NB4 (cell line): Measurements from ENCODE around the gene ARHGAP26.

Experiments
- MYC ChIP-seq: IDR thresholded peaks from 2 replicates; pipeline ENCODE4 v1.6.1; 2011; ENCODE audit warnings: low read depth, low read length
- POLR2A ChIP-seq: IDR thresholded peaks from 2 replicates; pipeline ENCODE4 v1.6.1; 2011; ENCODE audit warnings: mild to moderate bottlenecking; ENCODE audit not compliant: insufficient read length; ENCODE audit errors: extremely low read depth
- TF ChIP-seq, protein P1 (sequence below): IDR thresholded peaks from one replicate; pipeline ENCODE4 v1.5.1; 2012; ENCODE audit warnings: low read depth, low read length
- TF ChIP-seq, protein P2 (sequence below): IDR thresholded peaks from 2 replicates; pipeline ENCODE4 v1.6.1; 2011; ENCODE audit warnings: low read depth, low read length

DNA sequence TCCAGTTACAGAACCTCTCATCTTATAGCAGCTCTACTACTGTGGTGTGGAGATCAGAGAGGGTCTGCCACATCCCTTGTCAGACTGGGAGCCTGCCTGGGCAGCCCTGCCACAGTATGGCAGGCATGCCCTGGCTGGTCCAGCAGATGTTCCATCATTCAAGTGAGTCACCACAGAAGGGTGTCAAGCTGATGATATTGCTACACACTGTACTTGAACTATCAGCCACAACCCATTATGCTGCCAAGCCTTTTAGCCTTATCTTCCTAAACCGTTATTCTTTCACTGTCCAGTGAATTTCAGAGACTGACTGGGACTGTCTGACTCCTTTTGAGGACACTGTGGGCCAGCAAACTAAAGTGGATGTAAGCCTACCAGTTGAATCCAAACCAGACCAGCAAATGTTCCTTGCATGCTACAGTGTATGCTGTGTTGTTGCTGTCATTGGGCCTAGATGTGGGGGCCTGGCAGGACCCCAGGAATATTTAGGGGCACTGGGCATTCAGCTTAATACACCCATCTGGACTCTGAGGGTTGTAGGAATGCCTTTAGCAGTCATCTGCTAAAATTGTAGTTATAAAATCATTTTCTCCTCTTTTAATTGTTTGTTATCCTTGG, 430.7 kb downstream of the ARHGAP26 start:
- TF ChIP-seq, protein P1, sequence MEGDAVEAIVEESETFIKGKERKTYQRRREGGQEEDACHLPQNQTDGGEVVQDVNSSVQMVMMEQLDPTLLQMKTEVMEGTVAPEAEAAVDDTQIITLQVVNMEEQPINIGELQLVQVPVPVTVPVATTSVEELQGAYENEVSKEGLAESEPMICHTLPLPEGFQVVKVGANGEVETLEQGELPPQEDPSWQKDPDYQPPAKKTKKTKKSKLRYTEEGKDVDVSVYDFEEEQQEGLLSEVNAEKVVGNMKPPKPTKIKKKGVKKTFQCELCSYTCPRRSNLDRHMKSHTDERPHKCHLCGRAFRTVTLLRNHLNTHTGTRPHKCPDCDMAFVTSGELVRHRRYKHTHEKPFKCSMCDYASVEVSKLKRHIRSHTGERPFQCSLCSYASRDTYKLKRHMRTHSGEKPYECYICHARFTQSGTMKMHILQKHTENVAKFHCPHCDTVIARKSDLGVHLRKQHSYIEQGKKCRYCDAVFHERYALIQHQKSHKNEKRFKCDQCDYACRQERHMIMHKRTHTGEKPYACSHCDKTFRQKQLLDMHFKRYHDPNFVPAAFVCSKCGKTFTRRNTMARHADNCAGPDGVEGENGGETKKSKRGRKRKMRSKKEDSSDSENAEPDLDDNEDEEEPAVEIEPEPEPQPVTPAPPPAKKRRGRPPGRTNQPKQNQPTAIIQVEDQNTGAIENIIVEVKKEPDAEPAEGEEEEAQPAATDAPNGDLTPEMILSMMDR, result no peak
- TF ChIP-seq POLR2A (no peak), MYC (no peak)
- TF ChIP-seq, protein P2, sequence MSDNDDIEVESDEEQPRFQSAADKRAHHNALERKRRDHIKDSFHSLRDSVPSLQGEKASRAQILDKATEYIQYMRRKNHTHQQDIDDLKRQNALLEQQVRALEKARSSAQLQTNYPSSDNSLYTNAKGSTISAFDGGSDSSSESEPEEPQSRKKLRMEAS, result no peak
